HEK293 (cell line): ENCODE measurements around the gene RBMS3.

ENCODE experiments used
- PRDM2 ChIP-seq: fragments of 450-650 bp; formaldehyde crosslinking; IDR thresholded peaks from 2 replicates; pipeline ENCODE4 v1.5.1; 2016; ENCODE audit warnings: missing biosample characterization, missing genetic modification characterization, borderline replicate concordance
- ZBTB8A ChIP-seq: fragments of 450-650 bp; formaldehyde crosslinking; IDR thresholded peaks from 2 replicates; pipeline ENCODE4 v1.5.1; 2016; ENCODE audit warnings: missing biosample characterization, missing genetic modification characterization
- ZNF423 ChIP-seq: fragments of 450-650 bp; formaldehyde crosslinking; IDR thresholded peaks from 2 replicates; pipeline ENCODE4 v1.5.1; 2016; ENCODE audit warnings: missing biosample characterization, missing genetic modification characterization
- ZNF501 ChIP-seq: fragments of 450-650 bp; formaldehyde crosslinking; IDR thresholded peaks from 2 replicates; pipeline ENCODE4 v1.5.1; 2016; ENCODE audit warnings: missing biosample characterization, missing genetic modification characterization
- TF ChIP-seq, protein P1 (sequence below): fragments of 450-650 bp; formaldehyde crosslinking; IDR thresholded peaks from 2 replicates; pipeline ENCODE4 v1.5.1; 2016; ENCODE audit warnings: missing biosample characterization, missing genetic modification characterization

DNA sequence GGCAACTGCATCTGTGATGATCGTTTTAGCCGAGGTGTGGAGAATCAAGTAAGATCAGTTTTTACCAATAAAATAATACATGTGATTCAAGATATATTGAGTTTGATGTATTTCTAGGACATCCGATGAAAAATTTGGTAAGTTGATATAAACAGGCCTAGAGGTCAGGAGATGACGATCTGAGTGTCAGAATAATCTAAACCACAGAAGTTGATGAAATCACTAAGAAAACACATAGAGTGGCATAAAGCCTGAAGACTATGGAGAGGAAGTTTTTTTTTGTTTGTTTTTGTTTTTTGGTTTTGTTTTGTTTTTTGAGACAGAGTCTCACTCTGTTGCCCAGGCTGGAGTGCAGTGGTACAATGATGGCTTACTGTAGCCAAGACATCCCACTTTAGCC, 235.3 kb downstream of the RBMS3 start:
- TF ChIP-seq ZBTB8A (tag by site-specific recombination), result no peak
- TF ChIP-seq PRDM2, result no peak
- TF ChIP-seq, protein P1, sequence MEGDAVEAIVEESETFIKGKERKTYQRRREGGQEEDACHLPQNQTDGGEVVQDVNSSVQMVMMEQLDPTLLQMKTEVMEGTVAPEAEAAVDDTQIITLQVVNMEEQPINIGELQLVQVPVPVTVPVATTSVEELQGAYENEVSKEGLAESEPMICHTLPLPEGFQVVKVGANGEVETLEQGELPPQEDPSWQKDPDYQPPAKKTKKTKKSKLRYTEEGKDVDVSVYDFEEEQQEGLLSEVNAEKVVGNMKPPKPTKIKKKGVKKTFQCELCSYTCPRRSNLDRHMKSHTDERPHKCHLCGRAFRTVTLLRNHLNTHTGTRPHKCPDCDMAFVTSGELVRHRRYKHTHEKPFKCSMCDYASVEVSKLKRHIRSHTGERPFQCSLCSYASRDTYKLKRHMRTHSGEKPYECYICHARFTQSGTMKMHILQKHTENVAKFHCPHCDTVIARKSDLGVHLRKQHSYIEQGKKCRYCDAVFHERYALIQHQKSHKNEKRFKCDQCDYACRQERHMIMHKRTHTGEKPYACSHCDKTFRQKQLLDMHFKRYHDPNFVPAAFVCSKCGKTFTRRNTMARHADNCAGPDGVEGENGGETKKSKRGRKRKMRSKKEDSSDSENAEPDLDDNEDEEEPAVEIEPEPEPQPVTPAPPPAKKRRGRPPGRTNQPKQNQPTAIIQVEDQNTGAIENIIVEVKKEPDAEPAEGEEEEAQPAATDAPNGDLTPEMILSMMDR, result no peak
- no peak for TF ChIP-seq ZNF501 (tag by site-specific recombination)
- TF ChIP-seq ZNF423 (tag by site-specific recombination), result no peak
